ENCODE results near the gene NOBOX.
A peak's percentile ranks its signal among the peaks of the same experiment; 100 is the strongest.
"Not testable (repeated sequence)": the region's sequence is repeated elsewhere in the genome, so short reads cannot be mapped to it uniquely, and the experiment has no call there.

The NOBOX gene

DNA sequence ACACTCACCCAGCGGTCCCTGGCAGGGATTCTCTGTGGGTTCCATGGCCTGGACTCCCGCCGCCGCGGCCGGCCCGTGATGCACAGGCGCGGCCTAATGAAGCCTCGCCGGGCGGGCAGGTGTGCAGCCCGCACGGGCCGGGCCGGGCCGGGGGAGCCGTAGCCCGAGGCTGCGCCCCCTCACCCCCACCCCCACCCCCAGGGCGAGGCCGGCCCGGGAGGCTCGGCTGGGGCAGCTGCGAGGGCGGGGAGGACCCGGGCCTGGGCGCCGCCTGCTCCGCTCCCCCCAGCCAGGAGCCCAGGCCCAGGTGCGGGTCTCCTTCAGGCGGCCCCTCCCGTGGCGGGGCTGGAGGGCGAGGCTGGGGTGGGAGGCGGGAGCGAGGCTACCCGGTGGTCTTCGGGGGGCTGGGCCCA is at the start of gene NOBOX:
NOBOX (minus strand) TSS at position 45 of the 413 bp plus-strand sequence.
- no peak for DNase-seq

DNA sequence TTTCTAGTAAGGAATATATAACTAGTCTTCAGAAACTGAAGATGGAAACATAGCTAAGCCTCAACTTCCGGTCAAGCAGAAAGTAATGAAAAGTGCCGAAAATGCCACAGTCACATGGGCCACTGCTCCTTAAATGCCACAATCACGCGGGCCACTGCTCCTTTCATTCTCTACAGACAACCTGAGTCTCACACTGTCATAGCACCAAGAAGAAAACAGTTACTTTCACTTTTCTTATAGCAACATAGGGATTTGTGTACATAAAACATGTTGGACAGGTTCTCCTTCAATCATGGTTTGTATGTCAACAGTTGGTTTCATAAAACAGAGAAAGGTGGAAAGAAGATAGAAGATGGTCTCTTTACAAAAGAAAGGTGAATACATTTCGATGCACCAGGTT is 48.6 kb upstream of the NOBOX start:
- no peak for DNase-seq

DNA sequence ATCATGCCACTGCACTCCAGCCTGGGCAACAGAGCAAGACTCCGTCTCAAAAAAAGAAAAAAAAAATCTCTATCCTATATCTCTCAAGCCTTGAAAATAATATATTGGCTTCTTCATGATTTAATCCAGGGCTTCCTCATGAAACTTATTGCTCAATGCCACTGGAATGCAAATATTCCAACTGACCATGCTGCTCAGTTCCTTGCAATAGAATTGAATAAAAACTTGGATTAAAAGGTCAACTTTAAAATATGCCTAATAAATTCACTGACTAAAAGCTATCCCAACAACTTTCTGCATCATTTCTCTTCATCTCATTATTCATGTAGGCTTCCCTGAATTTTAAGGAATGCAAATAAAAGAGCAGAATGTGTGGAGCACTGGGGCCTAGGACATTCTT is 42.1 kb upstream of the NOBOX start:
- no peak for DNase-seq

DNA sequence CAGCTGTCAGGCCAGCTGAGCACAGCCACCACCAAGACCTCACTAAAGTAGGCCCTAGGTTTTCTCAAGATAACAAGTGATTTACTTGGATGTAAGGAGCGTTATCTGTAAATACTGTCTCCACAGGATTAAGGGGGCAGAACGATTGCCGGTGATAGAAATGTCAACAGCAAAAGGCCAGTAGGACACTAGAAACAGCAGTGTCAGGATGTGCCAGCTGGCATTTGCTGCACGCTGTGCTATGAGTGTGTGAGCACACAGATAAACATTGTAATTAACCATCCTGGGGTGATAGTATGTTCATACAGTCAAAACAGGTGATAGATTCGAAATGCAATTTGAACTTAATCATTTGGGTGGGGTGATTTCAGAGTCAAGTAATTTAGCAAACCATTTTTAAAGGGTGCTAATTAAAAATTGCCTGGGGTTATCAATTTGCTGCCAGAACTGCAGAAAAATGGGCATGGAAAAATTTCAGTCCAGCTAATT is 36.3 kb upstream of the NOBOX start:
- no peak for DNase-seq

DNA sequence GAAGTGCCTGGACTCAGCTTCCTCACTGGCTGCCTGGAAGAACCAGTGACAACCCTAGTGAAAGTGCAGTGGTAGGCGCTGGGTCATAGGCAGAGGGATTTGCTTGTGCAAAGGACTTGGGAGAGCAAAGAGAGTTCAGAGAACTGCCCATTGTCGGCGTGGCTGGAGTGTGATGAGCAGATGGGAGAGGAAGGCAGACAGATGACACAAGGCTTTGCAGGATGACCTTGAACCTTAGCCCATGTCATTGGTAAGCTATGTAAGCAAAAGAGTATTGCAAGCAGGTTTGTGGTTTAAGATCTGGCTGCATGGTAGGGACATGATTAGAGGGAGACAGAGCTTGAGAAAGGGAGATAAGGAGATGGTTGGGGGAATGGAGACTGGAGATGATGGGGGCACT is 35.3 kb upstream of the NOBOX start:
- no peak for DNase-seq

DNA sequence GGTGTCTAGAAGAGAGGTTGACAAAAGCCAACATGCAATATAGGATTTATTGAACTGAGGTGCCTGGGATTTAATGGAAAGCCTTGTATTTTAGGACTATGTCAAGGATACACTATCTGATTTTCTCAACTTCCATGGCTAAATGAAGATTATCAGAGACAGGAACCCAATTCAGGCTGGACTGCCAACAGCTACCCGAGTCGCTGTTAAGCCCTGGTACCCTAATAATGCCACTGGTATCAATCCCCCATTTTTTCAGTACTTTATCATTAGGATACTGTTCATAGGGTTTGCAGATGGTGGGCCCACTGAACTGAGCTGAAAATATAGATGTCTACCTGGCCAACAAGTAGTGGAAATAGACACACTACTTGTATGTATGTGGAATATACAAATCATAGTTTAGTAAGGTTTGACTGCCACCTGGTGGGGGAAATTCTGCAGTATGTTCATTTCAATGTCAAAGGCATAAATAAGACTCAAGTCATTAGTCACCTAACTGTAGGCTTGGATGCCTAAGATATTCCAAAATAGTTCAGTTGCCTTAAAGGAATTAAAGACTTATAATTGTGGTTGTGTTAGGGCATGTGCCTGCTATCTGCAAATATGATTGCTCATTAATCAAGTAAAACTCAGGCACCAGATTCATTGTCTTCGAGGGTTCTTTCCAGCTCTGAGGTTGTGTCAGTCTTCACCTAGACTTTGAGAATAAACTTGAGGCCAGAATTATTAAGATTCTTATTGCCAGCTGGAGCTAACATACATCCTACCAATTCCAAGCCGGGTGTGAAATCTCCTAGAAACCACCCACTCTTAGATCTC is 34.1 kb upstream of the NOBOX start:
- peak; percentile 45 for DNase-seq

DNA sequence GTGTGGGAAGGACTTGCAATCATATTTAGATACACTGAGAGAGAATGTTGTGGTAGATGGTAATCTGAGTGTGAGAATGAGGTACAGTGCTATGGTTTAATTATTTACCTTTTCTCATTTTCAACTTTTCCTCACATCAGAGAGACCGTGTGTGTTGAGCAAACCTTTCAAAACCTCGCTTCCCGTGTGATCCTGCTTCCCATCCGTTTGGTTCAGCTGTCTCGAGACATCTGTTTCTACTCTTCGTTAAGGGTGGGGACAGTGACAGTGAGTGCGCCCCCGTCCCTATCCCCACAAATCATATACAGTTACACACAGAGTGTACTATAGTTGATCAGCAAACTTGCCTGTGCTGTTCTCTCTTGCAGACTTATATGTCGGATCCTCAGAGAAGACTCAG is 33.0 kb upstream of the NOBOX start:
- no peak for DNase-seq

DNA sequence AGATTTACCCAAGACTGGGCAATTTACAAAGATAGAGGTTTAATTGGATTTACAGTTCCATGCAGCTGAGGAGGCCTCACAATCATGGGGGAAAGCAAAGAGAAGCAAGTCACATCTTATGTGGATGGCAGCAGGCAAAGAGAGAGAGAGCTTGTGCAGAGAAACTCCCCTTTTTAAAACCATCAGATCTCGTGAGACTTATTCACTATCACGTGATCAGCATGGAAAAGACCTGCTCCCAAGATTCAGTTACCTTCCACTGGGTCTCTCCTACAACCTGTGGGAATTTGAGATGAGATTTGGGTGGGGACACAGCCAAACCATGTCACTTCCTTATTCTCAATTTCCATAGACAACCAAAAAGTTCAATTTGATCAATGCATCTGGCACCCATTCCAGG is 24.9 kb upstream of the NOBOX start:
- DNase-seq: no peak

DNA sequence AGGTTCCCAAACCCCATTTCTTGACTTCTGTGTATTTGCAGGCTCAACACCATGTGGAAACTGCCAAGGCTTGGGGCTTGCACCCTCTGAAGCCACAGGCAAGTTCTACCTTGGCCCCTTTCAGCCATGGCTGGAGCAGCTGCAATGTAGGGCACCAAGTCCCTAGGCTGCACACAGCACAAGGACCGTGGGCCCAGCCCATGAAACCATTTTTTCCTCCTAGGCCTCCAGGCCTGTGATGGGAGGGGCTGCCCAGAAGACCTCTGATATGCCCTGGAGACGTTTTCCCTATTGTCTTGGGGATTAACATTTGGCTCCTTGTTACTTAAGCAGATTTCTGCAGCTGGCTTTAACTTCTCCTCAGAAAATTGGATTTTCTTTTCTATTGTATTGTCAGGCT is 24.0 kb upstream of the NOBOX start:
- DNase-seq: not testable (repeated sequence)

DNA sequence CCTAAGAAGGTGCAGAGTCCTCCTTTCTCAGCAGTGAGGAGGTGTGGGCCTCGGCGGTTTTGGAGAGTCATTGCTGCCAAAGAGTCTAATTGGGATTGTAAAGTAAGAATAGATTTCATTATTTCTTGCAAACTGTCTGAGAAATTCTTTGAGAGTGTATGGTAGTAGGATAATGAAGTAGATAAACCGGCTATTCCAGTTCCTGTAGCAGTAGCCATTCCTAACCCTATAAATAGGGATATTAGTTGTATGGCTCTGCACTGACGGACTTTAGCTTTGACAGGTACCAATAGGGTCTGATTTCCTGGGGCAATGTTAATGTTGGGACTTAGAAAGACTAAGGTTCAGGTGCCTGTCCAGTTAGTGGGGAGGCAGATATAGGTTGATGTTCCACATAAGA is 15.4 kb upstream of the NOBOX start:
- peak; percentile 46 for DNase-seq

DNA sequence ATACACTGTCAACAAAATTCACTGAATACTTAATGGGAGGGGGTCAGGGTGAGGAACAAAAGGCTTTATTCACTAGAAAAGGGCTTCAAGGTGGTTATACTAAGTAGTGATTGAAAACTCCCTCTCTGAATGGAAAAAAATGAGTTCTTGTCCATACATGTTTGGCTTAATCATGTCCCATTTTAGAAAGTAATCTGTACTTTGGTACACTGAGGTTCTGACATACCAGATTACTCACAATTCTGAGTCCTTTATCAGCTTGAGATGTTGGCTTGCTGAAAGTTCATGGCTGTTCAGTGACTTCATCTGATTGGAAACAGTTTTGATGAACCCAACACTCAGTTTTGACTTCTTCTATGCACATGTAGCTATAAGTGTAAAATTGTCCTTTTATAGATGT is 12.8 kb upstream of the NOBOX start:
- no peak for DNase-seq

DNA sequence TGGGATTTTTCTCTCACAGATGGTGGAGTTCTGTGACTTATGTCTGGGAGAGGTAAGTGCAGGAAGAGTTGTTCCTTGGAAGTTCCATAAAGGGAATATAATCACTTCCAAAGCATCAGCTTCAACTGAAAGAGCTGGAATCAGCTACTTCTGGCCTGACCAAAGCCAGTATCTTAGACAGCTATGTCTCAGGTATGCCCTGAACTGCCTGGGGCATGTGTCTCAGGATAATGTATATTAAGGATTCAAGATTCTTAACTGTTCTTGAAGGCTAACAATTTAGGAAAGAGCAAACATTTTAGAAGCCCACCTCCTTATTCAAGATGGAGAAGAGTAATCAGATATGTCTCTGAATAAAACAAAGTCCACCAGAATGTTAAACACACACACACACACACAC is 12.4 kb upstream of the NOBOX start:
- no peak for DNase-seq

DNA sequence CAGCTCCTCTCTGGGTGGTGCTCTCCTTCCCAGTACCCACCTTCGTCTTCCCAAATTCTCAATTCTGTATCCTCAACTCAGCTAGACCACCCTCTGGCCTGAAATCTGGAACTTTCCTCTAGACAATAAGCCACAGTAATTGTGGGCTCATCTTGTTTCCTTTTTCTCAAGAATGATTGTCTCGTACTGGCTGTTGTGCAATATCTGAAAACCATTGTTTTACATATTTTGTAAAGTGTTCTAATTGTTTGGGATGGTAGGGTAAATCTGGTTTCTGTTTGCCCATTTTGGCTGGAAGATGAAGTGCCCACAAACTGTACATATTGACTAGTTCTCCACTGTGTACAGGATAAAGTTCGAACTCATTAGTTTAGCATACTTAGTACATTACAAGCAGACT is 11.3 kb upstream of the NOBOX start:
- DNase-seq: no peak

DNA sequence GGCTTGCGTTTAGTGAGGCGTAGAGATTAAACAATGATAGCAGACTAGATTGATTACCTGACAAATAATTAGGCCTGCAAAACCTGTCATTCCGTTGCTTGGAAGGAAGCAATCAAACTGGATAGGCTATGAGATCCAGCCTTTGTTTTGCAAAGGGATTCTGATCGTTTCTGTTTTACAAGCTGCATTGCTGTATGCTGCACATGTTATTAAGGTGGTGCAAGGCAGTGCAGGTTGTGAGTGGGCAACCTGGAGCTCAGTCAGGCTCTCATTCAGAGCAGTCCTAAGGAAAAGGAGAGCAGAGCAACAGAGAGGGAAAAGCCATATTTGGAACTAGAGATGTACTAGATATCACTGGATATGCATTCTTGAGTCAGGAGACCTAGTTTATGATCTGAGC is 6.9 kb upstream of the NOBOX start:
- peak; percentile 52 for DNase-seq

DNA sequence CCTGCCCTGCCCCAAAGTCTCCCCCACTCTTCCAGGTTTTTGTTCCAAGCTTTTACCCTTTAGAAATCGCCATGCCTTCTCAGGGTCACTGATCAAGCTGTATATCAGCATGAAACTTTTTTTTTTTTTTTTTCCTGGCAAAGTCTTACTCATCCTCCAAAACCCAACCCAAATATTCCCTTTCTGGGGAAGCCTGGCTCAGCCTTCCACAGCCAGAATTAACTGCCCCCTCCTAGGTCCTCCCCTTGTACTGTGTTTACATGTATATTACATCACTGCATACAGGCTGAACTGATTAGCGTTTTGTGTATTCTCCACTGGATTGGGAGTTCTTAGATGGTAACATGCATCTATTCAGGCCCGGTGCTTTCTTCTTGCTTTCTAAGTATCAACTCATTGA is 4.6 kb upstream of the NOBOX start:
- DNase-seq: no peak

DNA sequence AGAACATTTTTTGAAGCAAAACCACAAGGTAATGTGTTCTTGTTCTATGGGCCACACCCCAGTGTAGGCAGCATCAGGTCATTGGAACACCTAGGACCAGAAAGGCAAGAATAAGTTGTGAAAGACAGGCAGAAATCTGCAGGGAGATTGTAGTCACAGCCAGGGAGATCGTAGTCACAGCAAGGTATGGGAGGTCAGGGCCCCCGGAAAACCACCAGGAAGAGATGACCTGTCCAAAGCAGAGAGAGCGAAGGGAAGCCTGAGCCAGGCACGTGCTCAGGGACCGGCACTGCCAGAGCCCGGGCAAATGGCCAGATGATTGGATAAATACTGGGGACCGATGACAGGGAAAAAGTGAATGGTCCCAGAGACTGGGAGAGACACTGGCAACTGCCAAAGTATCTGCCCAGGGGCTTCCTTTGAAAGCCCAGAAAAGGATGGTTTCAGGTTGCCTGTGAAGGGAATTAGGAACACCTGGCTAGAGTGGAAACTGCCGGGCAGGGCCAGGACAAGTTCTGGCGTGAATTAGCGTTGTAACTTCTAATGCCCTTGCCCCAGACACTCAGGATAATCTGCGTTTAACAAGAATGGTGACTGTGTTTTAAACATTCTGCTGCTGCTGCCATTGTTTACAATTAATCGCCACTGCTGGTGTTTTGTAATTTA is 3.9 kb upstream of the NOBOX start:
- peak; percentile 29 for DNase-seq

DNA sequence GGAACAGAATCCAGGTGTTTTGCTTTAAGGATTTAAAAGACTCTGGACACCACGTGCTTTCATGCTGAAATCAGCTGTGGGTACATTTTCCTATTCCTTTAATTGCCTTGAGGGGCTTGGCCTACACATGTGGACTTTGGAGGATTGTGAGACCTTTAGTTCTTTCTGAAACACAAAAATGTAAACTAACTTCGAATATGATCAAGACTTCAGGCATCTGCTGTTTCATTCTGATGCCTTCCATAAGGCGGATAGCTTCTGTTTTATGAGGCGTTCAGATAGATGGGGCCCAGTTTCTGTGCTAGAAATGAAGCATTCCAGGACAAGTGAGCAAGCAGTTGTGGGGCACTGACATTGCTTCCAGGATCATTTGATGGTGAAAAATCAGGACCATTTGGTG is 1.5 kb upstream of the NOBOX start:
- DNase-seq: no peak

DNA sequence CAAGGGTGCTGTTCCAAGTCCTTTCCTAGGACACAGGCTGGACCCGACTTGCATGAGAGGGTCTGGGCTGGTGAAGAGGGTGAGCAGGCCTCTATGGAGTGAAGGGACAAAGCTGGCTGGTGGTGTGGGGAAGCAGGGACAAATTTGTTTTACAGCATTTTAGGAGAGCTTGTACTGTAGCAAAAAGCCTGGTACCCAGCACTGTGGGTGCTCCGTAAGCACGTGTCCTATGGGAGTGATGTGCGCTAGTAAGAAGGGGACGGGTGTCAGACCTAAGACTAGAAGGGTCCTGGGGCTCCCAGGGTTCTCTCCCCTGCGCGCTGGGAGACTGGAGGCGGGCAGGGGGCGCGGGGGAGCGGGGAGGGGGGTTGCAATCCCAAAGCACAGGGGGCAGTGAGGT is 391 bp downstream of the NOBOX start:
- no peak for DNase-seq

DNA sequence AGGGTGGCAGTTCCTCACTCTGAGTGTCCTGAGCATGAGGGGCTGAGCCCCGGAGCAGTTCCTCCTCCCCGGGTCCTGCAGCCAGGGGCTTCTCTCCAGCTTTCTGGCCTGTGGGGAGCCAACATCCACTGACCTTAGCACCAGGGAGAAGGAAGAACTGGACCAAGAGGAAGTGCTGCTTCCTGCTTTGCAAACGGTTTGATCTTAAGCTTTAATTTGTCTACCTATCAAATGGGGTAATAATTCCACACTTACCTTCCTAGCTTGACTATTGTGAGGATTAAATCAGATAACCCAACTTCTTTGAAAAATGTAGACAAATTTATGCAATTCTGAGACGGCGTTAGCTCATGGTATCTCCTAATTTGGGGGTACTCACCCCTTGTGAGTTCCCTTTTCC is 2.0 kb downstream of the NOBOX start:
- no peak for DNase-seq

DNA sequence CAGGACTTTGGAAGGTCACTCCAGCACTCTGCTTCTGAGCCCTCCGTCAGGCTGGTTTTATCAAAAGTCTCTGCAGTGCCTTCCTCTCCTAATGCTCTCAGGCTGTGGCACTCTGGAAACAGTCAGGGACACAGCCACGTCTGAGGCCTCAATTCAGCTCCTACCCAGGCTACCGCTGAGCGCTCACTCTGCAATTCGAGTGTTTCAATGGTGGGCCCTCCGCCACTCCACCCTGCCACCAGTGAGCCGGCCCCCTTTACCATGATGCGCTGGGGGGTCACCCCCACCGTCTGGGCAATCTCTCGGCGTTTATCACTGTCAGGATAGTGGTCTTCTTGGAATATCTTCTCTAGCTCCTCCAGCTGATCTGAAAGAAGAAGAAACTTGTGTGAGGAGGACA is 3.5 kb downstream of the NOBOX start:
- DNase-seq: no peak

DNA sequence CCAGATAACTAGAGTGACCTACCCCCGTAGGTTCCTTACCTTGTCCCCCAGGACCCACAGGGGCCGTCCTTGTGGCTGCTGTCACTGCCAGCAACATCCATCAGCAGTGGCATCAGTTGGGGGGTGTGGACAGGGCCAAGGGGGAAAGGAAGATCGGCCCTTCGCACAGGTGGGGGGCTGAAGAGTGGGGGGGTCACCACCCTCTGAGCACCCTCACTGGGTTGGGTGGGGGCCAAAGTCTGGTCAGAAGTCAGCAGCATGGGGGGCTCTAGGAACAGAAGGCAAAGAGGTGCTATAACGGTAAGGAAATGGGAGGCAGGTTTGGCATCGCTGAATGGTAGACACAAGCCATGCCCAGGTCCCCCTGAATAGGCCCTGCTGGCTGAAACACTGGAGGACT is 4.6 kb downstream of the NOBOX start:
- no peak for DNase-seq

DNA sequence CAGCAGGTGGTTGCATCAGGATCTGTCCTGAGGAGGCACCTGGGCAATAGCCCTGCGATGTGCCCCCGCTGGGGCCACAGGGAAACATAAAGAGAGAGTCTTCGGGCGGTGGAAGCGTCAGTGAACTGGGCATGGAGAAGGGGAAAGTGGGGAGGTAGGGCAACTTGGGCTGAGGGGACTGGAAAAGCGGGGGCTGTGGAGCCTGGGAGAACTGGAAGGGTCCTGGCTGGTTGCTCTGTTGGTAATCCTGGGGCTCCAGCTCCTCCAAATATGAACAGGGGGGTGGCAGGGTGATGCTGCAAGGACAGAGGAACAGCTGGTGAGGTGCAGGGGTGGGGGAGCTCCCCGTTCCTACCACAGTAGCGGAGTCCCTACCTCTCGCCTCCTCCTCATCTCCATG is 5.2 kb downstream of the NOBOX start:
- DNase-seq: no peak

DNA sequence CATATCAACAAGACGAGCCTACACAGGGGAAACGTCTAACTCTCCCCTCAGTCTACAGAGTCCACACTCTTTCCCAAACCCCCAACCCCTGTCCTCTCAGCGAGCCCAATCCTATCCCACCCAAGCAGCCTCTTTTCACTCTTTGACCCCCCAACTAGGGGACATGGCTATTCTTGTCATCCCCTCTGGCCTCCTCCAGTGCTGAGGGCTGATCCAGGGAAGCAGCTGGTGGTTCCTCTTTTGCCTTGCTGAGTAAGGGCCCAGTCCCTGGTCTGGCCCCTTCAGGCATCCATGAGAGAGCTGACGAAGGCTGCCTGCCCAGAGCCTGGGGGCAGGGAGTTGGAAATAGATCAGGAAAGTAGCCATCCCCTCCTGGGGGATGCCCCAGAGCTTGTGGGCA is 6.4 kb downstream of the NOBOX start:
- DNase-seq: no peak

DNA sequence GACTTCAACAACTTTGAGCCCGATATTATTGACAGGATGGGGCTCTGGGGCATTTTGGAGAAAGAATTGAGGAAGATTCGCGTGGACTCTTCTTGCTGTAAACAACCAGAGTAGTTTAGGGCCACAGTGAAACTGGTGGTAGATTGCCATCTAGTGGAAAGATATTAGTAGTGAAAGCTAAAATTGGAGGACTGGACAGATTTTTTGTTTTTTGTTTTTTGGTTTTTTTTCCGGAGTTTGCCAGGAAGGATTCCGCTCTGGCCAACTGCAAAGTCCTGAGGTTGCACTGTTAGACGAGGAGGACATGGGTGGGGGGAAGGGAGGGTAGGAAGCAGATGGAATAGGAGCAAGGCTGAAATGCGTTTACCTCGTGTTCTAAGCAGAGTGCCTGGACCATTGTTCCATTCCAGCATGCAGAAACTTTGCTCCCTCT is 11.7 kb downstream of the NOBOX start:
- peak; percentile 19 for DNase-seq

DNA sequence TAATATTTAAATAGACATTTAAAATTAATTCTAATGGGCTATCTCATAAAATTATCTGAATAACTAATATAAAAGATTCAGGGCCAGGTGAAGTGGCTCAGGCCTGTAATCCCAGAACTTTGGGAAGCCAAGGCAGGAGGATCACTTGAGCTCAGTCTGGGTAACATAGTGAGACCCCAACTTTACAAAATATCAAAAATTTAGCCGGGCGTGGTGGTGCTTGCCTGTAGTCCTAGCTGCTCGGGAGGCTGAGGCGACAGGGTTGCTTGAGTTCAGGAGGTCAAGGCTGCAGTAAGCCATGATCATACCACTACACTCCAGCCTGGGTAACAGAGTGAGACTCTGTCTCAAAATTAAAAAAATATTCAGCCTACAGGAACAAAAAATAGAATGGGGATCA is 12.5 kb downstream of the NOBOX start:
- DNase-seq: no peak

All from NCI-H526 treated with DMSO at 0.1 percent for 48 hours (cell line).